HepG2 (cell line): ENCODE results near the gene C10orf143. TPM values are rescaled to one million over a fixed set of nuclear protein-coding genes. Genes with fewer than 3 reads are reported as not detected.

Source experiments
- ATAC-seq: fragments of 200-7000 bp; cut with Tn5 transposase; 3 replicates; pipeline ENCODE4 v1.9.1; 2020; ENCODE audit warnings: mild to moderate bottlenecking, moderate library complexity
- BruUV-seq: library from RNA; stranded (reverse); fragments of 400-500 nt; replicated peaks from 2 replicates; lab custom pipeline; 2021; lab: Mats Ljungman, UMichigan
- CTCF ChIA-PET: fragments of 300-600 bp; formaldehyde crosslinking; extraction: SDS; loops from one replicate; lab custom pipeline; 2021; ENCODE audit warnings: low total read pairs, inconsistent platforms, low intra/inter-chr PET ratio; lab: Yijun Ruan, JAX
- POLR2A ChIA-PET: fragments of 350-600 bp; sonication (Branson Sonifier 250); formaldehyde crosslinking; loops from one replicate; lab custom pipeline; 2020; ENCODE audit warnings: antibody characterized with exemption, inconsistent platforms; lab: Yijun Ruan, JAX
- DNase-seq: peaks from one replicate; pipeline ENCODE4 v3.0.0-alpha.2; 2015; ENCODE audit warnings: low spot score
- FAIRE-seq: peaks from 3 replicates; lab custom pipeline; 2011; peaks lifted over from hg19 to GRCh38; lab: Jason Lieb, UNC
- H2AFZ ChIP-seq: one replicate; pipeline ENCODE4 v1.6.1; 2011; ENCODE audit warnings: low read length, inconsistent platforms
- H3K27ac ChIP-seq: fragments of 300-600 bp; 3 replicates; pipeline ENCODE4 v1.8.0; 2011; ENCODE audit warnings: mixed run types, mild to moderate bottlenecking, mixed read lengths, low read length, inconsistent platforms; ENCODE audit not compliant: insufficient read depth; ENCODE audit errors: extremely low read length
- H3K27me3 ChIP-seq, 2 experiments: fragments of 200-600 bp in 1 of 2; 2 replicates in 1 of 2; 3 replicates in 1 of 2; pipeline versions ENCODE4 v1.6.0 to v1.8.0; 2011; ENCODE audit warnings: low read length in 2 of 2, mild to moderate bottlenecking in 2 of 2, moderate library complexity in 2 of 2, inconsistent platforms in 1 of 2; ENCODE audit not compliant: insufficient read depth in 2 of 2, control insufficient read depth in 1 of 2
- H3K36me3 ChIP-seq, 2 experiments: fragments of 200-600 bp in 1 of 2; replicated peaks in 1 of 2; 2 replicates in 1 of 2; 3 replicates in 1 of 2; pipeline versions ENCODE4 v1.5.1 to v1.8.0; 2011; ENCODE audit warnings: low read length in 2 of 2, inconsistent platforms in 1 of 2; ENCODE audit not compliant: insufficient read depth in 2 of 2, control insufficient read depth in 1 of 2
- H3K4me1 ChIP-seq: 2 replicates; pipeline ENCODE4 v1.5.1; 2012; ENCODE audit warnings: low read length, inconsistent platforms; ENCODE audit not compliant: insufficient read depth
- H3K4me2 ChIP-seq: 2 replicates; pipeline ENCODE4 v1.6.0; 2011; ENCODE audit warnings: low read depth, low read length, inconsistent platforms
- H3K4me3 ChIP-seq, 3 experiments: fragments of 200-600 bp in 1 of 3; sonication (generic), shearing (Covaris generic) in 1 of 3; replicated peaks in 1 of 3; 2 replicates each; pipeline ENCODE4 v1.5.1; 2011 to 2016; ENCODE audit warnings: low read length in 3 of 3, inconsistent platforms in 2 of 3, low read depth in 2 of 3, mild to moderate bottlenecking in 2 of 3, control low read depth in 1 of 3, mixed read lengths in 1 of 3; ENCODE audit not compliant: insufficient read depth in 1 of 3
- H3K79me2 ChIP-seq: one replicate; pipeline ENCODE4 v1.6.1; 2011; ENCODE audit warnings: low read length, inconsistent platforms; ENCODE audit not compliant: insufficient read depth
- H3K9ac ChIP-seq: 2 replicates; pipeline ENCODE4 v1.6.0; 2011; ENCODE audit warnings: mild to moderate bottlenecking, low read depth, low read length, inconsistent platforms; ENCODE audit not compliant: insufficient read depth
- H3K9me3 ChIP-seq: 2 replicates; pipeline ENCODE4 v1.5.1; 2012; ENCODE audit warnings: mild to moderate bottlenecking, low read length
- H4K20me1 ChIP-seq: 2 replicates; pipeline ENCODE4 v1.6.0; 2011; ENCODE audit warnings: inconsistent platforms, mild to moderate bottlenecking, low read length, moderate library complexity; ENCODE audit not compliant: insufficient read depth
- ASH2L ChIP-seq: fragments of 300-600, 200-600 bp; sonication (generic); IDR thresholded peaks from 2 replicates; pipeline ENCODE4 v1.7.0; 2017; ENCODE audit warnings: low read depth, mild to moderate bottlenecking, moderate library complexity, mixed read lengths, low read length; ENCODE audit not compliant: insufficient read length
- BRD4 ChIP-seq: sonication (generic); formaldehyde crosslinking; IDR thresholded peaks from 2 replicates; pipeline ENCODE4 v1.4.0; 2020; ENCODE audit warnings: missing genetic modification reagents
- GTF3A ChIP-seq: sonication (generic); formaldehyde crosslinking; conservative IDR thresholded peaks from 2 replicates; pipeline ENCODE4 v1.4.0; 2020; ENCODE audit warnings: mild to moderate bottlenecking, missing genetic modification reagents
- HHEX ChIP-seq: IDR thresholded peaks from 2 replicates; pipeline ENCODE4 v1.6.1; 2016; ENCODE audit warnings: control low read depth
- HMG20B ChIP-seq: conservative IDR thresholded peaks from 2 replicates; pipeline ENCODE4 v1.6.1; 2016; ENCODE audit warnings: missing genetic modification reagents, missing compliant biosample characterization
- MAF1 ChIP-seq: sonication (generic); formaldehyde crosslinking; IDR thresholded peaks from 2 replicates; pipeline ENCODE4 v1.5.0; 2020; ENCODE audit warnings: missing genetic modification reagents, borderline replicate concordance
- MAFK ChIP-seq, 2 experiments: IDR thresholded peaks in 1 of 2; conservative IDR thresholded peaks in 1 of 2; 2 replicates each; pipeline ENCODE4 v1.6.1; 2011; ENCODE audit warnings: improper control_type of control experiment in 2 of 2, low read length in 2 of 2
- MXI1 ChIP-seq: IDR thresholded peaks from 3 replicates; pipeline ENCODE4 v1.6.1; 2012; ENCODE audit warnings: low read depth, low read length, inconsistent platforms, borderline replicate concordance
- NCOA5 ChIP-seq: sonication (generic); formaldehyde crosslinking; IDR thresholded peaks from 2 replicates; pipeline ENCODE4 v1.4.0; 2020; ENCODE audit warnings: missing genetic modification reagents
- NKX3-1 ChIP-seq: sonication (generic); formaldehyde crosslinking; IDR thresholded peaks from 2 replicates; pipeline ENCODE4 v1.5.0; 2020; ENCODE audit warnings: missing genetic modification reagents
- RELA ChIP-seq: sonication (generic); formaldehyde crosslinking; IDR thresholded peaks from 2 replicates; pipeline ENCODE4 v1.4.0; 2020; ENCODE audit warnings: missing genetic modification reagents
- SMARCE1 ChIP-seq: fragments of 450-650 bp; IDR thresholded peaks from 2 replicates; pipeline ENCODE4 v1.6.1; 2017; ENCODE audit warnings: borderline replicate concordance
- ZMYM3 ChIP-seq: sonication (generic); formaldehyde crosslinking; IDR thresholded peaks from 2 replicates; pipeline ENCODE4 v1.5.1; 2020; ENCODE audit warnings: mild to moderate bottlenecking, missing genetic modification reagents
- ZNF205 ChIP-seq: IDR thresholded peaks from 2 replicates; pipeline ENCODE4 v1.6.1; 2018; ENCODE audit warnings: missing biosample characterization, missing genetic modification reagents
- ZNF768 ChIP-seq: sonication (generic); formaldehyde crosslinking; IDR thresholded peaks from 2 replicates; pipeline ENCODE4 v1.4.0; 2020; ENCODE audit warnings: missing genetic modification reagents
- ZNF883 ChIP-seq: sonication (generic); formaldehyde crosslinking; IDR thresholded peaks from 2 replicates; pipeline ENCODE4 v1.5.1; 2020; ENCODE audit warnings: mild to moderate bottlenecking, missing genetic modification reagents; ENCODE audit errors: not compliant biosample characterization
- ZSCAN22 ChIP-seq: sonication (generic); formaldehyde crosslinking; IDR thresholded peaks from 2 replicates; pipeline ENCODE4 v1.4.0; 2020; ENCODE audit warnings: mild to moderate bottlenecking, missing genetic modification reagents
- WGBS: methylation state at CpG from one replicate; pipeline ENCODE4 v1.1.6; 2017; ENCODE audit warnings: low lambda C conversion rate; 5-methylcytosine and 5-hydroxymethylcytosine counted together
- in situ Hi-C: cut with HindIII; loops from 2 replicates; pipeline ENCODE4 v1.10.0; 2017; ENCODE audit warnings: low pct_unique_long_range_greater_than_20kb; ENCODE audit not compliant: extremely low pct_ligation_motif_present
- intact Hi-C: fragments of 100-400 bp; cut with micrococcal nuclease; formaldehyde crosslinking; loops from one replicate; pipeline ENCODE4 v1.10.0; 2022; ENCODE audit not compliant: unreplicated experiment
- polyA plus RNA-seq, 8 experiments: library from polyadenylated mRNA; depleted of rRNA in 3 of 8; stranded (reverse) in 7 of 8; unstranded in 1 of 8; fragments of >200 nt; fragmentation: Illumina TruSeq in 4 of 8; extraction: Trizol in 4 of 8; gene quantifications; 2 replicates each; pipeline versions ENCODE4 v1.2.1 to v1.2.3, GENCODE V29; 2011 to 2016; ENCODE audit warnings: low read depth in 4 of 8, missing spikeins in 1 of 8, mixed read lengths in 1 of 8; ENCODE audit not compliant: insufficient read depth in 1 of 8
- total RNA-seq, 5 experiments: library from RNA; depleted of rRNA; stranded (reverse); fragments of >200 nt; fragmentation: Illumina TruSeq; extraction: Trizol; gene quantifications; 2 replicates each; pipeline ENCODE4 v1.2.3, GENCODE V29; 2016; ENCODE audit warnings: low read depth in 1 of 5
- TF ChIP-seq, protein P1 (sequence below): sonication (generic); formaldehyde crosslinking; IDR thresholded peaks from 2 replicates; pipeline ENCODE4 v1.8.0; 2022; ENCODE audit warnings: missing genetic modification reagents, low read depth, mild to moderate bottlenecking, borderline replicate concordance
- TF ChIP-seq, protein P2 (sequence below): IDR thresholded peaks from 2 replicates; pipeline ENCODE4 v1.4.0; 2020; ENCODE audit warnings: mild to moderate bottlenecking, missing genetic modification reagents
- TF ChIP-seq, protein P3 (sequence below): sonication (generic); formaldehyde crosslinking; IDR thresholded peaks from 2 replicates; pipeline ENCODE4 v1.9.0; 2021; ENCODE audit warnings: missing genetic modification reagents, mild to moderate bottlenecking, borderline replicate concordance

Gene C10orf143
- total and polyA plus RNA-seq, 2 of the 13 experiments (the other 11 are each of a cell fraction or from before 2014, with no cell fraction given): 0.21 to 0.91 TPM

DNA sequence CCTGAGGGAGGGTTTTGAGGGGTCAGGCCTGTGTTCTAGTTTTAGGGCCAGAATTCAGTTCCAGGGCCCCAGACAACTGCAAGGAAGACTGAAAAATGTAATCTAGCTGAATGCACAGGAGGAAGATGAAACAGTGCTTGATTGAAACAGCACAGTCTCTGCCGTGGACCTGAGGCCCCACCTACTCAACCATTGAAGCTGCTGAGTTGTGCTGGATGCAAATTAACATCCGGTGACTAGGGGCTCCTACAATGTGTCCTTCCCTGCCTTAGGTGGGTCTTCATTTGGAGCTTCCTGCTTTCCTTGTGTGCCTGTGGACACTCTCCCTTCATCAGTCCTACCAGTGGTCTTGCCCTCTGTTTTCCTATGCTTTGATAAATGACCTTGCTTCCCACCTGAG is 31.2 kb upstream of the C10orf143 start:
- TF ChIP-seq, protein P1, sequence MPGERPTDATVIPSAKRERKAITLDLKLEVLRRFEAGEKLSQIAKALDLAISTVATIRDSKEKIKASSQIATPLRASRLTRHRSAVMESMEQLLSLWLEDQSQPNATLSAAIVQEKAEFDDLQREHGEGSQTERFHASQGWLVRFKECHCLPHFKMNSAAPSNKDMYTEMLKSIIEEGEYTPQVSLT: no peak
- TF ChIP-seq MXI1 (no peak), ASH2L (no peak), ZNF205 (CRISPR knock-in tag) (no peak), NCOA5 (CRISPR knock-in tag) (no peak), ZNF883 (CRISPR knock-in tag) (no peak), BRD4 (CRISPR knock-in tag) (no peak), ZMYM3 (CRISPR knock-in tag) (no peak), ZNF768 (CRISPR knock-in tag) (no peak), ZSCAN22 (CRISPR knock-in tag) (no peak), MAFK (conservative IDR thresholded peaks at IDR 0.05 in 1 of 2, IDR thresholded peaks at IDR 0.05 in 1 of 2; ENCODE audit: low read length in 2 of 2) (no peak), HHEX (CRISPR knock-in tag) (no peak), SMARCE1 (no peak), MAF1 (no peak), GTF3A (CRISPR knock-in tag) (no peak), HMG20B (no peak), RELA (CRISPR knock-in tag) (no peak), NKX3-1 (no peak)
- TF ChIP-seq, protein P2, sequence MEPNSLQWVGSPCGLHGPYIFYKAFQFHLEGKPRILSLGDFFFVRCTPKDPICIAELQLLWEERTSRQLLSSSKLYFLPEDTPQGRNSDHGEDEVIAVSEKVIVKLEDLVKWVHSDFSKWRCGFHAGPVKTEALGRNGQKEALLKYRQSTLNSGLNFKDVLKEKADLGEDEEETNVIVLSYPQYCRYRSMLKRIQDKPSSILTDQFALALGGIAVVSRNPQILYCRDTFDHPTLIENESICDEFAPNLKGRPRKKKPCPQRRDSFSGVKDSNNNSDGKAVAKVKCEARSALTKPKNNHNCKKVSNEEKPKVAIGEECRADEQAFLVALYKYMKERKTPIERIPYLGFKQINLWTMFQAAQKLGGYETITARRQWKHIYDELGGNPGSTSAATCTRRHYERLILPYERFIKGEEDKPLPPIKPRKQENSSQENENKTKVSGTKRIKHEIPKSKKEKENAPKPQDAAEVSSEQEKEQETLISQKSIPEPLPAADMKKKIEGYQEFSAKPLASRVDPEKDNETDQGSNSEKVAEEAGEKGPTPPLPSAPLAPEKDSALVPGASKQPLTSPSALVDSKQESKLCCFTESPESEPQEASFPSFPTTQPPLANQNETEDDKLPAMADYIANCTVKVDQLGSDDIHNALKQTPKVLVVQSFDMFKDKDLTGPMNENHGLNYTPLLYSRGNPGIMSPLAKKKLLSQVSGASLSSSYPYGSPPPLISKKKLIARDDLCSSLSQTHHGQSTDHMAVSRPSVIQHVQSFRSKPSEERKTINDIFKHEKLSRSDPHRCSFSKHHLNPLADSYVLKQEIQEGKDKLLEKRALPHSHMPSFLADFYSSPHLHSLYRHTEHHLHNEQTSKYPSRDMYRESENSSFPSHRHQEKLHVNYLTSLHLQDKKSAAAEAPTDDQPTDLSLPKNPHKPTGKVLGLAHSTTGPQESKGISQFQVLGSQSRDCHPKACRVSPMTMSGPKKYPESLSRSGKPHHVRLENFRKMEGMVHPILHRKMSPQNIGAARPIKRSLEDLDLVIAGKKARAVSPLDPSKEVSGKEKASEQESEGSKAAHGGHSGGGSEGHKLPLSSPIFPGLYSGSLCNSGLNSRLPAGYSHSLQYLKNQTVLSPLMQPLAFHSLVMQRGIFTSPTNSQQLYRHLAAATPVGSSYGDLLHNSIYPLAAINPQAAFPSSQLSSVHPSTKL (CRISPR knock-in tag): no peak
- TF ChIP-seq, protein P3, sequence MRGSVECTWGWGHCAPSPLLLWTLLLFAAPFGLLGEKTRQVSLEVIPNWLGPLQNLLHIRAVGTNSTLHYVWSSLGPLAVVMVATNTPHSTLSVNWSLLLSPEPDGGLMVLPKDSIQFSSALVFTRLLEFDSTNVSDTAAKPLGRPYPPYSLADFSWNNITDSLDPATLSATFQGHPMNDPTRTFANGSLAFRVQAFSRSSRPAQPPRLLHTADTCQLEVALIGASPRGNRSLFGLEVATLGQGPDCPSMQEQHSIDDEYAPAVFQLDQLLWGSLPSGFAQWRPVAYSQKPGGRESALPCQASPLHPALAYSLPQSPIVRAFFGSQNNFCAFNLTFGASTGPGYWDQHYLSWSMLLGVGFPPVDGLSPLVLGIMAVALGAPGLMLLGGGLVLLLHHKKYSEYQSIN (CRISPR knock-in tag): no peak
- in situ Hi-C loops: no loop called here
- no peak overlapping the region for H2AFZ ChIP-seq
- H3K9me3 ChIP-seq: no peaks in the 10 kb centered on the region
- peaks cover 91% of the 10 kb centered on the region for H3K79me2 ChIP-seq
- CTCF ChIA-PET: no interaction called here
- no peak for ATAC-seq
- no peak overlapping the region for H3K27ac ChIP-seq
- peaks cover 49% of the 10 kb centered on the region for H4K20me1 ChIP-seq
- intact Hi-C loops: no loop called here
- BruUV-seq: no TSS peak
- WGBS: 50% methylated on average over 2 of the region's 2 CpGs
- no peak overlapping the region for H3K9ac ChIP-seq
- no peak for FAIRE-seq
- peaks cover 10 to 24% of the 10 kb centered on the region in 2 experiments; a peak in 4 of 5 replicates for H3K36me3 ChIP-seq
- H3K4me2 ChIP-seq: no peak overlapping the region
- peaks cover 48% of the 10 kb centered on the region for H3K4me1 ChIP-seq
- no peak for DNase-seq
- POLR2A ChIA-PET: interaction anchor here (1.2 kb wide), 1 partner anchor 32 kb away, joined by 4 read pairs; no protein-coding TSS in a partner anchor
- no peaks in the 10 kb centered on the region; a peak in 2 of 5 replicates for H3K27me3 ChIP-seq
- no peak overlapping the region for H3K4me3 ChIP-seq
